ENCODE data around the gene PGAP6.

DNA sequence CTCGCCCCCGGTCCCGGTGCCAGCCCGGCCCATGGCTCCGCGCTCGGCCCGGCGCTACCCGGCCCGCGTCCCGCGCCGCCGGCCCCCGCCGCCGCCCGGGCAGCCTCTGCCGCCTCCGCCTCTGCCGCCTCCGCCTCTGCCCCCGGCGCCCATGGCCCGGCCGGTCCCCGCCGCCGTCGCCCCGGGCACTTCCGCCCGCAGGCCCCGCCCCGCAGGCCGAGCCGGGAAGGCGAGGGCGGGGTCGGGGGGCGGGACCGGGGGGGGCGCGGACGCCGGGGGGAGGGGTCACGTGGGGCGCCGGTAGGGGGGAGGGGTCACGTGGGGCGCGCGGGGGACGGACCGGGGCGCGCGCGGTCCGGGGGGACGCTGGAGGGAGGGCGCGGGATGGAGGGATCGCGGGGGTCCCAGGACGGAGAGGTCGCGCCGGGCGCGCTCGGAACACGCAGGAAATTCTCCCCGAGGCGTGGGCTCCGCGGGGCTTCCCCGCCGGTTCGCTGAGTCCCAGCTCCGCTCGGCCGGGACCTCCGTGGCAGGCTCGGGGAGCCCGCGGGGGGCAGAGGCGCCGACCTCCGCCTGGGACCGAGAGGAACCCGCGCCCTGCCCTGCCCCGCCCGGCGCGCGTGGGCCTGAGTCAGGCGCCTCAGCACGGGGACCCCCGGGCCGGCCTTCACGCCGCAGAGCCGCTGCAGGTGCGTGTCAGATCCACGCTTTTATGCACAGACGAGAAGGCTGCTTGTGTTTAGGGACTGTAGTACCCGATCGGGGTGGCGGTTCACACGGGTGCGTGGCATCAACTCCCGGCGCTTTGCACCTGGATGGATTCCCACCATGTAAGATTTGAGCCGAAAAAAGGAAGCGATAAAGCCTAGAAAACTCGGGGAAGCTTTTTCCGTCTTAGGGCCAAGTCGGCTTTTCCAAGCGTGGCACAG lies at the start of gene PGAP6:
- no peak for TF ChIP-seq EZH2 (IDR thresholded peaks at IDR 0.05; ENCODE audit: borderline replicate concordance, low read length)
- TF ChIP-seq, protein P1, sequence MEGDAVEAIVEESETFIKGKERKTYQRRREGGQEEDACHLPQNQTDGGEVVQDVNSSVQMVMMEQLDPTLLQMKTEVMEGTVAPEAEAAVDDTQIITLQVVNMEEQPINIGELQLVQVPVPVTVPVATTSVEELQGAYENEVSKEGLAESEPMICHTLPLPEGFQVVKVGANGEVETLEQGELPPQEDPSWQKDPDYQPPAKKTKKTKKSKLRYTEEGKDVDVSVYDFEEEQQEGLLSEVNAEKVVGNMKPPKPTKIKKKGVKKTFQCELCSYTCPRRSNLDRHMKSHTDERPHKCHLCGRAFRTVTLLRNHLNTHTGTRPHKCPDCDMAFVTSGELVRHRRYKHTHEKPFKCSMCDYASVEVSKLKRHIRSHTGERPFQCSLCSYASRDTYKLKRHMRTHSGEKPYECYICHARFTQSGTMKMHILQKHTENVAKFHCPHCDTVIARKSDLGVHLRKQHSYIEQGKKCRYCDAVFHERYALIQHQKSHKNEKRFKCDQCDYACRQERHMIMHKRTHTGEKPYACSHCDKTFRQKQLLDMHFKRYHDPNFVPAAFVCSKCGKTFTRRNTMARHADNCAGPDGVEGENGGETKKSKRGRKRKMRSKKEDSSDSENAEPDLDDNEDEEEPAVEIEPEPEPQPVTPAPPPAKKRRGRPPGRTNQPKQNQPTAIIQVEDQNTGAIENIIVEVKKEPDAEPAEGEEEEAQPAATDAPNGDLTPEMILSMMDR (conservative IDR thresholded peaks at IDR 0.05 in 1 of 2, IDR thresholded peaks at IDR 0.05 in 1 of 2; ENCODE audit: extremely low read depth in 1 of 2, insufficient read depth in 1 of 2, low read depth in 1 of 2, low read length in 2 of 2), result no peak
